Daoy (cell line): ENCODE data around the gene RAB40C. TPM values are rescaled to one million over a fixed set of nuclear protein-coding genes. Genes with fewer than 3 reads are reported as not detected.

ENCODE experiments used
- DNase-seq: peaks from one replicate; pipeline ENCODE4 v3.0.0-alpha.2; 2015; ENCODE audit warnings: low read depth
- total RNA-seq: library from RNA; depleted of rRNA; stranded (reverse); fragments of >200 nt; shearing (Covaris generic); gene quantifications from 2 replicates; pipeline ENCODE4 v1.2.3, GENCODE V29; 2014

Gene RAB40C
- total RNA-seq, 1 experiment from 2014 or later = 7.6 TPM

- no peak for DNase-seq
These were observed 15.7 kb upstream of the RAB40C start for GRCh38 chr16:574021-574760.

DNA sequence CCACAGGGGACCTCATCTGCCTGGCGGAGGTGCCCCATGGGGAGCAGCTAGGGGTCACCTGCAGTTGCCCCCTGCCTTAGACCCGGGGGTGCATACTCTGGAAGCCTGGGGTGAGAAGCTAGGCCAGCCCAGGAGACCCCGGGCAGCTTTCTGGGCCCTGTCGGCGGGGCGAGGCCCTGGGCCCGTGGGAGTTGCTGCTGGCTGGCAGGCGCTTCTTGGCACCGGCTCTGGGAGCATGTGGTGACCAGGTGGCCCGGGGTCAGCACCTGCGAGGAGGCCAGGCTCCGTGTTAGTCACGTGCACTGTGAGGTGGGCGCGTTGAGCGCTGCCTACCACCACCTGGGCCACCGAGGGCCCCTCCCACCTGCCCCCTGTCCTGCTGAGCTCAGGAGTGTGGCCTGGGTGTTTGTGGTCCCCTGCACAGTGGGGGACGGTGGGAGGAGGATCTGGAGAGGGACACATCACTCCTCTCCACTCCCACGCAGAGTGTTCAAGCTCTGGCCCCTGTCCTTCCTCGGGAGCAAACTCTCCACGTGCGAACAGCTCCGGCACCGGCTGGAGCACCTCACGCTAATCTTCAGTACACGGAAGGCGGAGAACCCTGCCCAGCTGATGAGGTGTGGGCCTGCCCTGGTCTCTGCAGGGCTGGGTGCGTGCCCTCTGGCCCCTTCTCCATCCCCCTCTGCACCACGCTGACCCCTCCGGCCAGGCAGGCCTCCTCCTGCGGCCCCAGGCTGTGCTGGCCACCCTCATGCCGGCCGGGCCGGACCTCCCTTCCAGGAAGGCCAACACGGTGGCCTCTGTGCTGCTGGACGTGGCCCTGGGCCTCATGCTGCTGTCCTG is 14.3 kb upstream of the RAB40C start:
- DNase-seq = no peak

- DNase-seq = no peak
These were observed 13.6 kb upstream of the RAB40C start for GRCh38 chr16:576197-576822.

DNA sequence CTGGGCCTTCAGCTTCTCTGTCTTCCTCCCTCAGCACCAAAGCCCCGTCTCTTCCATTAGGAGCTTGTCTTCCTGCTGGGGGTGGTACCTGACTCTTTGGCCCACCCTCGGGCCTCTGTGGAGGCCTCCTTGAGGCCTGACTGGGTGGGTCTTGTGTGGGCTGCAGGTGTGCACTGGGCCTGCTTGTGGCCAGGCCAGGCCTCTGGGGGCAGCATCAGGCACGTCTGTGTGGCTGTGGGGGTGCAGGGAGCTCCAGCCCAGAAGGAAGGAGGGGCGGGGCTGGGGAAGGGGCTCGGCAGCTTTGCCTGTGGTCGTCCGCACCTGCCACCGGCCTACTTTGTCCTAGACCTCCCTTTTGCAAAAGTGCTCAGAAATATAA is 13.1 kb upstream of the RAB40C start:
- no peak for DNase-seq

GRCh38 chr16:577796-578195 is 12.1 kb upstream of the RAB40C start:
- no peak for DNase-seq

- no peak for DNase-seq
These were observed 11.5 kb upstream of the RAB40C start for GRCh38 chr16:578232-578869.

- DNase-seq = peak; percentile 78
These were observed 10.9 kb upstream of the RAB40C start for GRCh38 chr16:578870-579405.

- no peak for DNase-seq
These were observed 9.5 kb upstream of the RAB40C start for GRCh38 chr16:580141-580945.

GRCh38 chr16:580946-581498 is 8.8 kb upstream of the RAB40C start:
- no peak for DNase-seq

- DNase-seq = no peak
These were observed 7.7 kb upstream of the RAB40C start for GRCh38 chr16:582218-582613.

GRCh38 chr16:582614-583331 is 7.1 kb upstream of the RAB40C start:
- no peak for DNase-seq

DNA sequence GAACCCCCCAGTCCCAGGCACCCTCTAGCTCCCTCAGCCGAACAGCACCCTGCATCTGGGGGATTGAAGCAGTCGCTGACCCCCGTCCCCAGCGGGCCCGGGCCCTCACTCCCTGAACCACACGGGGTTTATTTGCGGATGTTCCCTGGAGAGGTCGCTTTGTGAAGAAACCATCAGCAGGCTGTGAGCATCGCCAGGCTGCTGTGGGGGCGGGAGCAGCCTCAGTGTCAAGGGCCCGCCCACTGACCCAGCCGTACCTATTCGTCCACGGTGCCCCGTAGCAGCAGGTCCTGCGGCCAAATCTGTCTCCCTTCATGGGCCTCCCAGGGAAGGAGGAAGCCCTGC is 6.4 kb upstream of the RAB40C start:
- DNase-seq = no peak

DNA sequence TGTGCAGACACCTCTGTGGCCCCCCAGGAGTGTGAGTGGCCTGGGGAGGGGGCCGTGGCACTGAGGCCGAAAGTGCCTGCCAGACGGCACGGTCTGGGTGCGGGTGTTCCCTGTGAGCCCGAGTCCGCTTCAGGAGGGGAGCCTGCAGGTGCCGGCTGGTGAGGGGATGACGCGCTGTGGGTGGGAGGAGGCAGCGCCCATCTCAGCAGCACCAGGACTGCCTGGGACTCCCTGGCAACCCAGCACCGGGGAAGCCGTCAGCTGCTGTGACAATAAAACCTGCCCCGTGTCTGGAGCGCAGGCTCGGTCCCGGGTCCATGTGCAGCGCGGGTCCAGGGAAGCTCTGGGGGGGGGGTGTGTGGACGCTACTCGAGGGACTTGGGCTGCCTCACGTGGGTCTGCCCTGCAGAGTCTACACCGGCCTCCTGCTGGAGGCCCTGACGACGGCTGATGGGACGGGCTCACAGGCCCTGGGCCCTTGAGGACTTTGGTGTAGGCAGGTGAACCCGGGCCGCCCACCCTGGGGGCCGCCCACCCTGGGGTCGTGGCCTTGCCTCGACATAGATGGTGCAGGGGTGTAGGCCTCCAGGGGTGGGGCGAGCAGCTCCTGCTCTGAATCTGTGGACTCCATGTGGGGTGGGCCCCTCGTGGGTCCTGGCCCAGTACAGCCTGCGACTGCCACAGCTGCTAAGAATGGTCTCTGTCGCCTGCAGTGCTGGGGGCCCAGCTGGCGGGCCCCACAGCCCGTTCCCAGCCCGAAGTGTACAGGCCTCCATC is 5.9 kb upstream of the RAB40C start:
- no peak for DNase-seq

DNA sequence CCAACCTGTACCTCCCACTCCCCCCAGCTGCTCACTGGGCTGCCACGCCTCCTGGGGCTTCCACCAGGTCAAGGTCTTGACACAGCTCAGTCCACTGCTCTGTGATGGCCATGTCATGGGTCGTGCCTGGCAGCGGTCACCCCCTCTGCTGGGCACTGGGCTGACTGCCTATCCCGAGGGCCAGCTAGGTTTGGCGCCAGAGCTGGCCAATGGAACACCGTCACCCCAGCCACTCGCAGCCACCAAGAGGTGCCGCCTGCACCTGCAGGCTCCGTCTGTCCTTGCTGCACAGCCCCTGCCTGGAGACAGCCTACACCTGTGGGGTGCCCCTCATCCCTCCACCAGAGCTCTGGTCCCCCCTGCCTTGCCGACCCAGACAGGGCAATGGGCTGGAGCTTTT is 4.5 kb upstream of the RAB40C start:
- no peak for DNase-seq

- peak; percentile 70 for DNase-seq
These were observed 3.7 kb upstream of the RAB40C start for GRCh38 chr16:586047-586644.

DNA sequence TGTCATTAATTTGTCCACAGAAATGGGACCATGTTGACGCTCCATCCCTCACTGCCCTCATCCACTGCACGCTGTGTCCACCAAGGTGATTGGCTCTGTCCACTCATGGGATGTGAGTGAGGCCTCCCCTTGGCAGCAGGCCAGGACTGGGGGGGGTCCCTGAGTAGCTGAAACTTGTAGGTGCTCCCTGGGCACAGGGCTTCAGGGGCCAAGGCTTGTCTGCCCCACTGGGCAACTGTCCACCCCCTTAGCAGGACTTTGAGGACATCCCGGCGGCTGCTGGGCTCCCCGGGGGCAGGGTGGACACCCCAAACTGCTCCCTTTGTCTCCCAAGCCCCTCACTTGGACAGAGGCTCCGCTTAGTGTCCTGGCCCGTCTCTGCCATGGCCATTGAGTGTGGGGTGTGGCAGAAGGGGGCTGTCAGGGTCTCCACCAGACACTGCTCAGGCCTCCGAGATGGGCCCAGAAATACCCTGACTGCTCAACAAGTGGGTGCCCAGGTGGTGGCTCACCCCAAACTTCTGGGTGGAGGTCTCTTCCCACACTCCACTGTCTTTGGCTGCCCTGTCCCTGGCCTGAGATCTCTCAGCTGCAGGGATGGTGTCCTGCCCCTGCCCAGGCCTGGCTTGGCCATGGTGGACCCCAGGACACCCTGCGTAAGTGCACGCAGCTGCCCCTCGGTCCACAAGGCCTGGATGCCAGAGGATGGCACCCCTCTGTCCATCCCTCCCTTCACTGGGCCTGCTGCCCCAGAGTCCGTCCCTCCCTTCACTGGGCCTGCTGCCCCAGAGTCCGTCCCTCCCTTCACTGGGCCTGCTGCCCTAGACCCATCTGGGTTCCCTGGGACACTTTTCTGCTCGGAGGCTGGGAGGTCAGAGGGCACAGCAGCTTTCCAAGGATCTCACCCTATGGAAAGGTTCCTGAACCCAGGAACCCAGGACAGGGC is 2.9 kb upstream of the RAB40C start:
- peak; percentile 44 for DNase-seq

DNA sequence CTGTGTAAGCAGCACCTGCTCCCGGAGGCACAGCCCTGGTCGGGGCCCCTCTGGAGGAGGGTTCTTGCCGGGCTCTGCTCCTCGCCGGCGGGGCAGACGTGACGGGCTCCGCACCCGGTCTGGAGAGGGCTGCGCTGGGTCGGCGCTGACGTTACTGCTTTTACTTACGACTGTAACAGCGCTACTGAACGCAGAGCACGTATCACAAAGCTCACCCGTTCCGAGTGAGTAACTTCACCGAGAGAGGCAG is 1.3 kb upstream of the RAB40C start:
- DNase-seq = peak; percentile 50
